Trophoblast cell (in vitro differentiated cells and primary cell): Measurements from ENCODE around the gene CXCL8.
A peak's percentile ranks its signal among the peaks of the same experiment; 100 is the strongest.

Source experiments
- DNase-seq, 2 donors: peaks; one replicate each; pipeline ENCODE4 v3.0.0-alpha.2; 2016
- H2AFZ ChIP-seq: 2 replicates; pipeline ENCODE4 v1.6.1; 2013; ENCODE audit warnings: low read length, moderate library complexity, mild to moderate bottlenecking; ENCODE audit not compliant: insufficient read depth, poor library complexity
- H2AK5ac ChIP-seq: 2 replicates; pipeline ENCODE4 v1.6.1; 2013; ENCODE audit warnings: mild to moderate bottlenecking, low read length
- H2BK120ac ChIP-seq: 2 replicates; pipeline ENCODE4 v1.6.1; 2013; ENCODE audit warnings: low read length, mild to moderate bottlenecking, moderate library complexity; ENCODE audit not compliant: insufficient read depth, poor library complexity
- H2BK12ac ChIP-seq: 2 replicates; pipeline ENCODE4 v1.6.1; 2013; ENCODE audit warnings: mild to moderate bottlenecking, low read length, moderate library complexity
- H2BK5ac ChIP-seq: 2 replicates; pipeline ENCODE4 v1.6.1; 2013; ENCODE audit warnings: low read length, low read depth, moderate library complexity, mild to moderate bottlenecking; ENCODE audit not compliant: poor library complexity
- H3K14ac ChIP-seq: 2 replicates; pipeline ENCODE4 v1.6.1; 2013; ENCODE audit warnings: mild to moderate bottlenecking, low read length
- H3K18ac ChIP-seq: 2 replicates; pipeline ENCODE4 v1.6.1; 2013; ENCODE audit warnings: mild to moderate bottlenecking, low read length
- H3K23ac ChIP-seq: 2 replicates; pipeline ENCODE4 v1.6.1; 2013; ENCODE audit warnings: low read length
- H3K27ac ChIP-seq: 2 replicates; pipeline ENCODE4 v1.5.1; 2013; ENCODE audit warnings: low read depth, mild to moderate bottlenecking, inconsistent platforms, low read length, moderate library complexity
- H3K27me3 ChIP-seq: 2 replicates; pipeline ENCODE4 v1.6.1; 2013; ENCODE audit warnings: inconsistent platforms, mild to moderate bottlenecking, low read length, moderate library complexity; ENCODE audit not compliant: insufficient read depth
- H3K36me3 ChIP-seq, 2 experiments: 1 replicate in 1 of 2; 2 replicates in 1 of 2; pipeline ENCODE4 v1.6.1; 2013; ENCODE audit warnings: low read length in 2 of 2, mild to moderate bottlenecking in 2 of 2, moderate library complexity in 1 of 2; ENCODE audit not compliant: insufficient read depth in 2 of 2, control insufficient read depth in 1 of 2
- H3K4ac ChIP-seq: 2 replicates; pipeline ENCODE4 v1.6.1; 2013; ENCODE audit warnings: low read depth, mild to moderate bottlenecking, low read length, moderate library complexity
- H3K4me1 ChIP-seq, 2 experiments: 1 replicate in 1 of 2; 2 replicates in 1 of 2; pipeline ENCODE4 v1.6.1; 2013; ENCODE audit warnings: low read length in 2 of 2, mild to moderate bottlenecking in 2 of 2, moderate library complexity in 1 of 2; ENCODE audit not compliant: insufficient read depth in 2 of 2, control insufficient read depth in 1 of 2
- H3K4me2 ChIP-seq: 2 replicates; pipeline ENCODE4 v1.6.1; 2013; ENCODE audit warnings: inconsistent platforms, mild to moderate bottlenecking, low read length, moderate library complexity
- H3K4me3 ChIP-seq: 2 replicates; pipeline ENCODE4 v1.5.1; 2013; ENCODE audit warnings: mild to moderate bottlenecking, low read depth, low read length, inconsistent platforms
- H3K79me1 ChIP-seq: one replicate; pipeline ENCODE4 v1.6.1; 2013; ENCODE audit warnings: low read length
- H3K79me2 ChIP-seq: 2 replicates; pipeline ENCODE4 v1.6.1; 2013; ENCODE audit warnings: low read length, mild to moderate bottlenecking; ENCODE audit not compliant: control insufficient read depth, insufficient read depth, poor library complexity
- H3K9ac ChIP-seq: 2 replicates; pipeline ENCODE4 v1.6.1; 2013; ENCODE audit warnings: mild to moderate bottlenecking, low read length
- H3K9me3 ChIP-seq: 2 replicates; pipeline ENCODE4 v1.6.1; 2013; ENCODE audit warnings: low read depth, mild to moderate bottlenecking, control low read depth, inconsistent platforms, low read length; ENCODE audit not compliant: insufficient read depth
- H4K12ac ChIP-seq: 2 replicates; pipeline ENCODE4 v1.6.1; 2013; ENCODE audit warnings: low read depth, mild to moderate bottlenecking, low read length, moderate library complexity
- H4K8ac ChIP-seq: 2 replicates; pipeline ENCODE4 v1.6.1; 2013; ENCODE audit warnings: low read depth, mild to moderate bottlenecking, low read length, moderate library complexity
- H4K91ac ChIP-seq: one replicate; pipeline ENCODE4 v1.6.1; 2013; ENCODE audit warnings: low read depth, mild to moderate bottlenecking, low read length, moderate library complexity
- WGBS: extraction: QIAGEN DNeasy Blood & Tissue Kit; methylation state at CpG from one replicate; pipeline ENCODE4 v1.1.7; 2013; ENCODE audit warnings: missing lambda C conversion rate; ENCODE audit not compliant: insufficient read length, insufficient coverage; ENCODE audit errors: extremely low coverage; 5-methylcytosine and 5-hydroxymethylcytosine counted together

The CXCL8 gene

DNA sequence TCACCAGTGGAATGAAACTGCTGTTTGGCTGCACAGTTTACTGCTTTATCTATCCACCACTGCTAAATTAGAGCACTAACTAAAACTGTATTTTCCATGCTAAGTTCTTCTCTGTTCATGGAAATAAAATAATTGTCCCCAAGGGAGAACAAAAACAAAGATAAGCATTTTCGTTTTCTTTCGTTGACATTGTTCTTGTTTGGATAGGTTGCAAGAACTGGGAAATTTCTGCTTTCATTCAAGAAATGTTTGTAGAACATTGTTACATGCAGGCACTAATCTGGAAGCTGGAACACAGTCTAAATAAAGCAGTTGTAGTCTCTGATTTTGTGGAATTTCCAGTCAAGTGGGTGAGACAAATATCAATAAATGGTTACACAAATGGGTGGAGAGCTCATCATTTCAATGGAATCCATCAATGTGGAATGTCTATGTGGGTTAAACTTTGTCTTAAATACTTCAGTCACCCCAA lies 5.8 kb upstream of the CXCL8 start:
- H3K4me2 ChIP-seq = no peak overlapping the region
- no peak overlapping the region for H3K23ac ChIP-seq
- no peak overlapping the region for H3K9ac ChIP-seq
- H2AK5ac ChIP-seq = no peak overlapping the region
- H3K4me1 ChIP-seq = no peaks in the 10 kb centered on the region
- H3K14ac ChIP-seq = no peak overlapping the region
- WGBS = no CpG with 5 or more reads among the region's 2 CpGs
- H3K9me3 ChIP-seq = no peaks in the 10 kb centered on the region
- H3K18ac ChIP-seq = no peak overlapping the region
- H4K91ac ChIP-seq = no peak overlapping the region
- H3K4me3 ChIP-seq = no peak overlapping the region
- no peak overlapping the region for H4K12ac ChIP-seq
- H3K79me2 ChIP-seq = no peaks in the 10 kb centered on the region
- no peak overlapping the region for H3K4ac ChIP-seq
- no peak for DNase-seq
- H4K8ac ChIP-seq = no peak overlapping the region
- H2AFZ ChIP-seq = no peak overlapping the region
- H2BK12ac ChIP-seq = no peak overlapping the region
- H3K36me3 ChIP-seq = no peaks in the 10 kb centered on the region
- no peaks in the 10 kb centered on the region for H3K27me3 ChIP-seq
- no peaks in the 10 kb centered on the region for H3K79me1 ChIP-seq
- no peak overlapping the region for H2BK120ac ChIP-seq
- H3K27ac ChIP-seq = no peak overlapping the region
- no peak overlapping the region for H2BK5ac ChIP-seq

DNA sequence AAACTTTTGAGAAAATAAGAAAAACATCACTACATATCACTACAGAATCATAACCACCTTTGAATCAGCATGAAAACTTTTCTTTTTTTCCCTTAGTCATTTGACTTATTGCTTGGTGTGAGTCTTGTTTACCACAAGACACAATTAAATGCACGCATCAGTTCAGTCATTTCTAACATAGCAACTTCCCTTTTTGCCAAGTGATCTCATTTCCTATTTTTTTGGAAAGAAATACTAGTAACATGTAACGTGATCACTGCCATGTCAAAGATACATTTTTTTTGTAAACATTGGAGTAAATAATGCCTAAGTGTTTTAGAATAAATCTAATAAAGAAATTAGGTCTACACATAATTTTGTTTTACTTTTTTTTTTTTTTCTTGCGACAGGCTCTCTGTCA lies 5.1 kb upstream of the CXCL8 start:
- Histone ChIP-seq H4K91ac (no peak overlapping the region), H3K9ac (no peak overlapping the region), H3K23ac (no peak overlapping the region), H2BK120ac (no peak overlapping the region), H2BK5ac (no peak overlapping the region), H2BK12ac (no peak overlapping the region), H3K27ac (no peak overlapping the region), H2AFZ (no peak overlapping the region), H3K14ac (no peak overlapping the region), H3K4me3 (no peak overlapping the region), H3K27me3 (no peaks in the 10 kb centered on the region), H4K12ac (no peak overlapping the region), H3K79me1 (no peaks in the 10 kb centered on the region), H3K36me3 (no peaks in the 10 kb centered on the region), H3K79me2 (no peaks in the 10 kb centered on the region), H3K4me1 (no peaks in the 10 kb centered on the region), H3K9me3 (no peaks in the 10 kb centered on the region), H3K4ac (no peak overlapping the region), H3K4me2 (no peak overlapping the region), H4K8ac (no peak overlapping the region), H2AK5ac (no peak overlapping the region), H3K18ac (no peak overlapping the region)
- WGBS = no CpG with 5 or more reads among the region's 3 CpGs
- DNase-seq = peak in 1 of 2 donors; percentile 31

DNA sequence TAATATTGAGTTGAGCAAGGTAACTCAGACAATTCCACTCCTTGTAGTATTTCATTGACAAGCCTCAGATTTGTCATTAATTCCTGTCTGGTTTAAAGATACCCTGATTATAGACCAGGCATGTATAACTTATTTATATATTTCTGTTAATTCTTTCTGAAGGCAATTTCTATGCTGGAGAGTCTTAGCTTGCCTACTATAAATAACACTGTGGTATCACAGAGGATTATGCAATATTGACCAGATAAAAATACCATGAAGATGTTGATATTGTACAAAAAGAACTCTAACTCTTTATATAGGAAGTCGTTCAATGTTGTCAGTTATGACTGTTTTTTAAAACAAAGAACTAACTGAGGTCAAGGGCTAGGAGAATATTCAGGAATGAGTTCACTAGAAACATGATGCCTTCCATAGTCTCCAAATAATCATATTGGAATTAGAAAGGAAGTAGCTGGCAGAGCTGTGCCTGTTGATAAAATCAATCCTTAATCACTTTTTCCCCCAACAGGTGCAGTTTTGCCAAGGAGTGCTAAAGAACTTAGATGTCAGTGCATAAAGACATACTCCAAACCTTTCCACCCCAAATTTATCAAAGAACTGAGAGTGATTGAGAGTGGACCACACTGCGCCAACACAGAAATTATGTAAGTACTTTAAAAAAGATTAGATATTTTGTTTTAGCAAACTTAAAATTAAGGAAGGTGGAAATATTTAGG lies 821 bp downstream of the CXCL8 start:
- Histone ChIP-seq H3K79me2 (no peaks in the 10 kb centered on the region), H3K4me1 (no peaks in the 10 kb centered on the region), H3K9me3 (no peaks in the 10 kb centered on the region), H4K91ac (no peak overlapping the region), H2AFZ (no peak overlapping the region), H3K27ac (no peak overlapping the region), H2BK12ac (no peak overlapping the region), H3K4me2 (no peak overlapping the region), H3K4ac (no peak overlapping the region), H3K27me3 (no peaks in the 10 kb centered on the region), H3K18ac (no peak overlapping the region), H3K14ac (no peak overlapping the region), H3K79me1 (no peaks in the 10 kb centered on the region), H2AK5ac (no peak overlapping the region), H2BK120ac (no peak overlapping the region), H4K8ac (no peak overlapping the region), H4K12ac (no peak overlapping the region), H3K36me3 (no peaks in the 10 kb centered on the region), H3K23ac (no peak overlapping the region), H2BK5ac (no peak overlapping the region), H3K9ac (no peak overlapping the region), H3K4me3 (no peak overlapping the region)
- no CpG with 5 or more reads among the region's 2 CpGs for whole genome bisulfite sequencing
- no peak for DNase-seq

DNA sequence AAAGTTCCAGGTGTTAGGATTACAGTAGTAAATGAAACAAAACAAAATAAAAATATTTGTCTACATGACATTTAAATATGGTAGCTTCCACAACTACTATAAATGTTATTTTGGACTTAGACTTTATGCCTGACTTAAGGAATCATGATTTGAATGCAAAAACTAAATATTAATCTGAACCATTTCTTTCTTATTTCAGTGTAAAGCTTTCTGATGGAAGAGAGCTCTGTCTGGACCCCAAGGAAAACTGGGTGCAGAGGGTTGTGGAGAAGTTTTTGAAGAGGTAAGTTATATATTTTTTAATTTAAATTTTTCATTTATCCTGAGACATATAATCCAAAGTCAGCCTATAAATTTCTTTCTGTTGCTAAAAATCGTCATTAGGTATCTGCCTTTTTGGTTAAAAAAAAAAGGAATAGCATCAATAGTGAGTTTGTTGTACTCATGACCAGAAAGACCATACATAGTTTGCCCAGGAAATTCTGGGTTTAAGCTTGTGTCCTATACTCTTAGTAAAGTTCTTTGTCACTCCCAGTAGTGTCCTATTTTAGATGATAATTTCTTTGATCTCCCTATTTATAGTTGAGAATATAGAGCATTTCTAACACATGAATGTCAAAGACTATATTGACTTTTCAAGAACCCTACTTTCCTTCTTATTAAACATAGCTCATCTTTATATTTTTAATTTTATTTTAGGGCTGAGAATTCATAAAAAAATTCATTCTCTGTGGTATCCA lies 1.6 kb downstream of the CXCL8 start:
- H2BK5ac ChIP-seq = no peak overlapping the region
- no peak overlapping the region for H3K27ac ChIP-seq
- no peak overlapping the region for H4K91ac ChIP-seq
- H3K4me3 ChIP-seq = no peak overlapping the region
- H4K8ac ChIP-seq = no peak overlapping the region
- H3K9me3 ChIP-seq = no peaks in the 10 kb centered on the region
- no peaks in the 10 kb centered on the region for H3K27me3 ChIP-seq
- no peaks in the 10 kb centered on the region for H3K79me2 ChIP-seq
- H2BK120ac ChIP-seq = no peak overlapping the region
- H3K4me1 ChIP-seq = no peaks in the 10 kb centered on the region
- no peak overlapping the region for H4K12ac ChIP-seq
- no peak overlapping the region for H2BK12ac ChIP-seq
- no peak overlapping the region for H3K14ac ChIP-seq
- H3K4ac ChIP-seq = no peak overlapping the region
- H2AFZ ChIP-seq = no peak overlapping the region
- no peak overlapping the region for H2AK5ac ChIP-seq
- no peak overlapping the region for H3K4me2 ChIP-seq
- no peaks in the 10 kb centered on the region for H3K79me1 ChIP-seq
- H3K36me3 ChIP-seq = no peaks in the 10 kb centered on the region
- WGBS = no CpG with 5 or more reads among the region's 1 CpG
- DNase-seq = no peak
- no peak overlapping the region for H3K23ac ChIP-seq
- H3K9ac ChIP-seq = no peak overlapping the region
- H3K18ac ChIP-seq = no peak overlapping the region
